Measurements from ENCODE around the gene PCDHB14.
"Not testable (repeated sequence)": the region's sequence is repeated elsewhere in the genome, so short reads cannot be mapped to it uniquely, and the experiment has no call there.

PCDHB14 gene

GRCh38 chr5:141223112-141223783, at the start of gene PCDHB14:
PCDHB14 (plus strand) TSS chr5:141223343; CDS start chr5:141223506, 163 bp downstream.
- TF ChIP-seq, protein P1, sequence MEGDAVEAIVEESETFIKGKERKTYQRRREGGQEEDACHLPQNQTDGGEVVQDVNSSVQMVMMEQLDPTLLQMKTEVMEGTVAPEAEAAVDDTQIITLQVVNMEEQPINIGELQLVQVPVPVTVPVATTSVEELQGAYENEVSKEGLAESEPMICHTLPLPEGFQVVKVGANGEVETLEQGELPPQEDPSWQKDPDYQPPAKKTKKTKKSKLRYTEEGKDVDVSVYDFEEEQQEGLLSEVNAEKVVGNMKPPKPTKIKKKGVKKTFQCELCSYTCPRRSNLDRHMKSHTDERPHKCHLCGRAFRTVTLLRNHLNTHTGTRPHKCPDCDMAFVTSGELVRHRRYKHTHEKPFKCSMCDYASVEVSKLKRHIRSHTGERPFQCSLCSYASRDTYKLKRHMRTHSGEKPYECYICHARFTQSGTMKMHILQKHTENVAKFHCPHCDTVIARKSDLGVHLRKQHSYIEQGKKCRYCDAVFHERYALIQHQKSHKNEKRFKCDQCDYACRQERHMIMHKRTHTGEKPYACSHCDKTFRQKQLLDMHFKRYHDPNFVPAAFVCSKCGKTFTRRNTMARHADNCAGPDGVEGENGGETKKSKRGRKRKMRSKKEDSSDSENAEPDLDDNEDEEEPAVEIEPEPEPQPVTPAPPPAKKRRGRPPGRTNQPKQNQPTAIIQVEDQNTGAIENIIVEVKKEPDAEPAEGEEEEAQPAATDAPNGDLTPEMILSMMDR (IDR thresholded peaks at IDR 0.05; ENCODE audit: low read depth, low read length): no peak
- TF ChIP-seq MAX (IDR thresholded peaks at IDR 0.05; ENCODE audit: low read depth, low read length): peak; percentile 24; the same call in 1 of the 2 replicates
- no peak within 1 kb of the TSS for H3K4me3 ChIP-seq (ENCODE audit: low read depth, low read length)
- DNase-seq (ENCODE audit: low read depth): peak; percentile 64

- not testable (repeated sequence) for DNase-seq (ENCODE audit: low read depth); H3K4me3 ChIP-seq (ENCODE audit: low read depth, low read length)
These were observed 48.6 kb upstream of the PCDHB14 start for GRCh38 chr5:141174291-141175104.

DNA sequence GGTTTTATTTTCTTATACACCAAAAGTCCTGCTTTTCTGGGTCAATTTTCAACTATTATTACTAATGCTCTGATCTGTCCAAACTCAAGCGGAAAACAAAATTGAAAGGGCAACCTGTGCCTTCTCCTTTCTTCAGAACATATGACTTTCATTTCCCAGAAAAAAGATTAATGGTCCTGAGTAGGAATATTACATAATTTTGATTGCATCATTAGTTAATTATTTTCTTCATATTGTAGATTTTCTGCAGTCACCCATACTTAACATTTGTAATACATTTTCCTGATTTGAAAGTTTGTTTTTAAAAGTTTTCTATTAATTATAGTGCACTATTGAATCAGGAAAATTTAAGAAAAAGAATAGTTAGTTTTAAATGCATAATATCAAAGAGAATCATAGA, 47.2 kb upstream of the PCDHB14 start:
- DNase-seq (ENCODE audit: low read depth): no peak
- TF ChIP-seq, protein P1 (IDR thresholded peaks at IDR 0.05; ENCODE audit: low read depth, low read length): no peak
- TF ChIP-seq MAX (IDR thresholded peaks at IDR 0.05; ENCODE audit: low read depth, low read length): no peak
- TF ChIP-seq MYC (IDR thresholded peaks at IDR 0.05; ENCODE audit: low read depth, low read length): no peak
- TF ChIP-seq POLR2A (IDR thresholded peaks at IDR 0.05; ENCODE audit: extremely low read depth, insufficient read length): no peak
- H3K4me3 ChIP-seq (ENCODE audit: low read depth, low read length): no peak overlapping the region

DNA sequence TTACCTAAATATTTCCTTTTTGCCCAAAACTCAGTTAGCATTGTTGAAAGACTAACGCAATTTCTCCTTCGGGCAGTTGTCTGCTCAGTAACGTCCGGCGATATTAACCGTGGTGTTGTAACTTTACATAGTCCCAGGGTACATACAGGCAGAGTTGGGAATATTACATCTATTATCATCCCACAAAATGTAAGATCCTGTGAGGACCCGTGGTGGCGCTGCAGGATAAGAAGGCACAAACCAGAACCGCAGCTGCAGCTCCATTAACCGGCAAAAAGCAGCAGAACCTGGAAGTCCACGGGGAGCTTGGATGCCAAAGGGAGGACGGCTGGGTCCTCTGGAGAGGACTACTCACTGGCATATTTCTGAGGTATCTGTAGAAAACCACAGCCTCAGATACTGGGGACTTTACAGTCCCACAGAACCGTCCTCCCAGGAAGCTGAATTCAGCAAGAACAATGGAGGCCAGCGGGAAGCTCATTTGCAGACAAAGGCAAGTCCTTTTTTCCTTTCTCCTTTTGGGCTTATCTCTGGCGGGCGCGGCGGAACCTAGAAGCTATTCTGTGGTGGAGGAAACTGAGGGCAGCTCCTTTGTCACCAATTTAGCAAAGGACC, 45.5 kb upstream of the PCDHB14 start, which contains the start of gene PCDHB8:
PCDHB8 (plus strand) TSS at position 214 of the 615 bp plus-strand sequence; CDS start at position 459, 245 bp downstream.
- not testable (repeated sequence) for H3K4me3 ChIP-seq (ENCODE audit: low read depth, low read length); DNase-seq (ENCODE audit: low read depth)

DNA sequence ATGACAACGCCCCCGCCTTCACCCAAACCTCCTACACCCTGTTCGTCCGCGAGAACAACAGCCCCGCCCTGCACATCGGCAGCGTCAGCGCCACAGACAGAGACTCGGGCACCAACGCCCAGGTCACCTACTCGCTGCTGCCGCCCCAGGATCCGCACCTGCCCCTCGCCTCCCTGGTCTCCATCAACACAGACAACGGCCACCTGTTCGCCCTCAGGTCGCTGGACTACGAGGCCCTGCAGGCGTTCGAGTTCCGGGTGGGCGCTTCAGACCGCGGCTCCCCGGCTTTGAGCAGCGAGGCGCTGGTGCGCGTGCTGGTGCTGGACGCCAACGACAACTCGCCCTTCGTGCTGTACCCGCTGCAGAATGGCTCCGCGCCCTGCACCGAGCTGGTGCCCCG, 43.8 kb upstream of the PCDHB14 start:
- not testable (repeated sequence) for DNase-seq (ENCODE audit: low read depth); H3K4me3 ChIP-seq (ENCODE audit: low read depth, low read length)

DNA sequence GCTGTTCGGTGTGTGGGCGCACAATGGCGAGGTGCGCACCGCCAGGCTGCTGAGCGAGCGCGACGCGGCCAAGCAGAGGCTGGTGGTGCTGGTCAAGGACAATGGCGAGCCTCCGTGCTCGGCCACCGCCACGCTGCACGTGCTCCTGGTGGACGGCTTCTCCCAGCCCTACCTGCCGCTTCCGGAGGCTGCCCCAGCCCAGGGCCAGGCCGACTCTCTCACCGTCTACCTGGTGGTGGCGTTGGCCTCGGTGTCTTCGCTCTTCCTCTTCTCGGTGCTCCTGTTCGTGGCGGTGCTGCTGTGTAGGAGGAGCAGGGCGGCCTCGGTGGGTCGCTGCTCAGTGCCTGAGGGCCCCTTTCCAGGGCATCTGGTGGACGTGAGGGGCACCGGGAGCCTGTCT, 43.3 kb upstream of the PCDHB14 start:
- H3K4me3 ChIP-seq (ENCODE audit: low read depth, low read length): not testable (repeated sequence)

DNA sequence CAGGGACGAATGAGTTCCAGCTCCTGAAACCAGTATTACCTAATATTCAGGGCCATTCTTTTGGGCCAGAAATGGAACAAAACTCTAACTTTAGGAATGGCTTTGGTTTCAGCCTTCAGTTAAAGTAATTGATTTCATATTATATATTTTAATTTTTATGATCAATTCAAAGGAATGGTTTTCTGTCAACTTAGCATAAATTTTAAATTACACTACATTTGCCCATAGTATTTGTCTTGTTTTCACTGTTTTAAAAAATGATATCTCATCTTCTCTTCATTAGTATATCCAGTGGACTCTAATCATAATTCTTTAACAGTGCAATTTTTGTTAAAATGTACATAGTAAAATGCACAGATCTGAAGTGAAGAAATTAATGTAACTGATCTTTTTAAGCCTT, 42.8 kb upstream of the PCDHB14 start:
- TF ChIP-seq, protein P1 (IDR thresholded peaks at IDR 0.05; ENCODE audit: low read depth, low read length): no peak
- TF ChIP-seq MAX (IDR thresholded peaks at IDR 0.05; ENCODE audit: low read depth, low read length) (no peak), MYC (IDR thresholded peaks at IDR 0.05; ENCODE audit: low read depth, low read length) (no peak), POLR2A (IDR thresholded peaks at IDR 0.05; ENCODE audit: extremely low read depth, insufficient read length) (no peak)
- no peak for DNase-seq (ENCODE audit: low read depth)
- no peak overlapping the region for H3K4me3 ChIP-seq (ENCODE audit: low read depth, low read length)

More for the DNA sequence above, 43.3 kb upstream of the PCDHB14 start:
- DNase-seq (ENCODE audit: low read depth): not testable (repeated sequence)

DNA sequence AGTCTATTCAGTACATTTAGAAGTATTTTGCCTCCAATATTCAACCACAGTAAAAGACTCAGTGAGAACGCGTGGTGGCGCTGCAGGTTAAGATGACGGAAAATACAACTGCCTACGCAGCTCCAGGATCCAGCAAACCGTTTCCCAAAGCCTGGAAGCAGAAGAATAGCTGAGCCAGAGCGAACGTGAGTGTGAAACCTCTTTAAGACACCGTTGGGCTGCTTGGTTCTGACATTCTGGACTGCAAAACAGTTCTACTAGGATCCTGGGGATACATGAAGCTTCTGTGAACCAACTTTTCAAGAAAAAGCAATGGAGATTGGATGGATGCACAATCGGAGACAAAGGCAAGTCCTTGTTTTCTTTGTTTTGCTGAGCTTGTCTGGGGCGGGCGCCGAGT, 40.9 kb upstream of the PCDHB14 start, which contains the start of gene PCDHB16:
PCDHB16 (plus strand) TSS at position 140 of the 400 bp plus-strand sequence; CDS start at position 313, 173 bp downstream.
- H3K4me3 ChIP-seq (ENCODE audit: low read depth, low read length): no peak within 1 kb of the TSS
- no peak for TF ChIP-seq MAX (IDR thresholded peaks at IDR 0.05; ENCODE audit: low read depth, low read length)
- no peak for DNase-seq (ENCODE audit: low read depth)

DNA sequence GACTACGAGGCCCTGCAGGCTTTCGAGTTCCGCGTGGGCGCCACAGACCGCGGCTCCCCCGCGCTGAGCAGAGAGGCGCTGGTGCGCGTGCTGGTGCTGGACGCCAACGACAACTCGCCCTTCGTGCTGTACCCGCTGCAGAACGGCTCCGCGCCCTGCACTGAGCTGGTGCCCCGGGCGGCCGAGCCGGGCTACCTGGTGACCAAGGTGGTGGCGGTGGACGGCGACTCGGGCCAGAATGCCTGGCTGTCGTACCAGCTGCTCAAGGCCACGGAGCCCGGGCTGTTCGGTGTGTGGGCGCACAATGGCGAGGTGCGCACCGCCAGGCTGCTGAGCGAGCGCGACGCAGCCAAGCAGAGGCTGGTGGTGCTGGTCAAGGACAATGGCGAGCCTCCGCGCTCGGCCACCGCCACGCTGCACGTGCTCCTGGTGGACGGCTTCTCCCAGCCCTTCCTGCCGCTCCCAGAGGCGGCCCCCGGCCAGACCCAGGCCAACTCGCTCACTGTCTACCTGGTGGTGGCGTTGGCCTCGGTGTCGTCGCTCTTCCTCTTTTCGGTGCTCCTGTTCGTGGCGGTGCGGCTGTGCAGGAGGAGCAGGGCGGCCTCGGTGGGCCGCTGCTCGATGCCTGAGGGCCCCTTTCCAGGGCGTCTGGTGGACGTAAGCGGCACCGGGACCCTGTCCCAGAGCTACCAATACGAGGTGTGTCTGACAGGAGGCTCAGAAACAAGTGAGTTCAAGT, 38.9 kb upstream of the PCDHB14 start:
- not testable (repeated sequence) for DNase-seq (ENCODE audit: low read depth); H3K4me3 ChIP-seq (ENCODE audit: low read depth, low read length)

Measured in NB4 (cell line).